Muscle of leg (tissue), 16 donors: ENCODE data around the gene GTF2H2C. TPM values are rescaled to one million over a fixed set of nuclear protein-coding genes. Genes with fewer than 3 reads are reported as not detected.
"Not testable (repeated sequence)": the region's sequence is repeated elsewhere in the genome, so short reads cannot be mapped to it uniquely, and the experiment has no call there.

Experiments
- DNase-seq: peaks from one replicate; pipeline ENCODE4 v3.0.0; 2013
- H3K27ac ChIP-seq: one replicate; pipeline ENCODE4 v1.5.1; 2013; ENCODE audit warnings: mild to moderate bottlenecking, low read length, control low read depth
- H3K27me3 ChIP-seq: one replicate; pipeline ENCODE4 v1.6.1; 2013; ENCODE audit warnings: low read length; ENCODE audit not compliant: control insufficient read depth, insufficient read depth
- H3K36me3 ChIP-seq: one replicate; pipeline ENCODE4 v1.6.1; 2013; ENCODE audit warnings: low read length; ENCODE audit not compliant: control insufficient read depth, insufficient read depth
- H3K4me1 ChIP-seq: one replicate; pipeline ENCODE4 v1.6.1; 2013; ENCODE audit warnings: low read length; ENCODE audit not compliant: control insufficient read depth, insufficient read depth
- H3K4me3 ChIP-seq: one replicate; pipeline ENCODE4 v1.5.1; 2013; ENCODE audit warnings: low read length, control low read depth
- H3K9me3 ChIP-seq: replicated peaks from 2 replicates; pipeline ENCODE4 v1.6.1; 2013; ENCODE audit warnings: low read depth, low read length; ENCODE audit not compliant: control insufficient read depth
- WGBS: methylation state at CpG from one replicate; pipeline ENCODE4 v1.1.5; 2013; ENCODE audit warnings: missing lambda C conversion rate; ENCODE audit not compliant: insufficient coverage; 5-methylcytosine and 5-hydroxymethylcytosine counted together
- long read RNA-seq, 11 donors: transcript quantifications; one replicate each; lab custom pipeline, GENCODE V29; 2026
- polyA plus RNA-seq, 8 donors: library from polyadenylated mRNA; unstranded; fragments of 120-200 nt; gene quantifications; one replicate each; pipeline versions ENCODE4 v1.2.1 to v1.2.3, GENCODE V29; 2013; ENCODE audit warnings: inconsistent platforms in 1 of 8, low replicate concordance in 1 of 8; ENCODE audit not compliant: insufficient read length in 8 of 8, insufficient read depth in 1 of 8
- total RNA-seq: library from RNA; stranded (reverse); fragments of 120-200 nt; gene quantifications from one replicate; pipeline ENCODE4 v1.2.4, GENCODE V29; 2013

GTF2H2C gene
- 42.0 TPM for total RNA-seq
- 10 to 100 TPM; 20.8 to 38.4 (median 27.1) TPM for polyA plus RNA-seq
- long read RNA-seq, donor 1 = 0 reads
- long read RNA-seq, donor 2 = 0 reads
- long read RNA-seq, donor 3, partial matches to known transcripts = 0 of 2 reads
- long read RNA-seq, donor 3, other reads (novel, unspliced or antisense) = 0 of 2 reads
- long read RNA-seq, donor 4, partial matches to known transcripts = 0 of 1 reads
- long read RNA-seq, donor 4, other reads (novel, unspliced or antisense) = 0 of 1 reads
- long read RNA-seq, donor 5, partial matches to known transcripts = 0 of 3 reads
- long read RNA-seq, donor 5, other reads (novel, unspliced or antisense) = 0 of 3 reads
- long read RNA-seq, donor 6, partial matches to known transcripts = 0 of 1 reads
- long read RNA-seq, donor 6, other reads (novel, unspliced or antisense) = 0 of 1 reads
- long read RNA-seq, donor 7, partial matches to known transcripts = 0 of 1 reads
- long read RNA-seq, donor 7, other reads (novel, unspliced or antisense) = 0 of 1 reads
- long read RNA-seq, donor 8, partial matches to known transcripts = 0 of 1 reads
- long read RNA-seq, donor 8, other reads (novel, unspliced or antisense) = 0 of 1 reads
- long read RNA-seq, donor 9 = 0 reads
- long read RNA-seq, donor 10, partial matches to known transcripts = 0 of 2 reads
- long read RNA-seq, donor 10, other reads (novel, unspliced or antisense) = 0 of 2 reads
- long read RNA-seq, donor 11, partial matches to known transcripts = 0 of 5 reads
- long read RNA-seq, donor 11, other reads (novel, unspliced or antisense) = 0 of 5 reads

DNA sequence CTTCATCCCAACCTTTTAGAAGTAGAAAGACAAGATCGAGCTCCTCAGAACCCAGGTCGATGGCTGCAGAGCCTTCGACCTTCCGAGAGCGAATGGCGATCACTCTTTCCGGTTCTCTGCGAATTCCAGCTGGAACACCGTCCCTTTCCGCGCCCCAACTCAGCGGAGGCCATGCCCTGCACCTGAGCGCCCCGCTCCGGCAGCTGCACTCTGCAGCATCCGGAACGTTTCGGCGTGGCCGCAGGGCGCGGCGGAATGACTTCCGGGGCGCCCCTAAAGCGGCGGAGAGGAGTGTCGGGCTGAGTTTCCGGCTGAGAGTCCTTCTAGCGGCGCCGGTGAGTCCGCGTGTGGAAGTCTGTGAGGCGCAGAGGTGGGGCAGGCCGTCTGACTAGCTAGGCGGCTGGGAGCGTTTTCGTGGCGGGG is at the start of gene GTF2H2C:
GTF2H2C (plus strand) TSS at position 284 of the 423 bp plus-strand sequence. CDS start 4,942 bp downstream, outside the sequence.
- 0% methylated on average over 7 of the region's 40 CpGs for WGBS
- not testable (repeated sequence) for H3K9me3 ChIP-seq, H3K4me1 ChIP-seq, H3K36me3 ChIP-seq, H3K27me3 ChIP-seq, H3K27ac ChIP-seq
- peak; percentile 71 for DNase-seq
- H3K4me3 ChIP-seq = peak within 1 kb of the TSS; percentile 47

DNA sequence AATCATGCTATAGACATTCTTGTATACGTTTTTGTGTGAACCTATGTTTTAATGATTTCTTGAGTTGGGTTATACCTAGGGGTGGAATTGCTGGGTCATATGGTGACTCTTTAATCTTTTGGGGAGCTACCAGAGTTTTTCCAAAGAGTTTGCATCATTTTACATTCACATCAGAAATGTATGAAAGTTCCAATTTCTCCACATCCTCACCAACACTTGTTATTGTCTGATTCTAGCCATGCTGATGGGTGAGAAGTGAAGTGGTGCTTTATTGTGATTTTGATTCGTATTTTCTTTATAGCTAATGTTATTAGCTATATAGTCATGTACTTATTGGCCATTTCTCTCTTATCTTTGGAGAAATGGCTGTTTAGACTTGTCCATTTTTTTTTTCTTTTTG is 49.3 kb upstream of the GTF2H2C start:
- WGBS = no CpG with 5 or more reads among the region's 2 CpGs
- Histone ChIP-seq H3K4me3 (no peak overlapping the region), H3K9me3 (no peaks in the 10 kb centered on the region), H3K27ac (no peak overlapping the region), H3K36me3 (no peaks in the 10 kb centered on the region), H3K4me1 (no peaks in the 10 kb centered on the region), H3K27me3 (no peaks in the 10 kb centered on the region)
- DNase-seq = no peak

DNA sequence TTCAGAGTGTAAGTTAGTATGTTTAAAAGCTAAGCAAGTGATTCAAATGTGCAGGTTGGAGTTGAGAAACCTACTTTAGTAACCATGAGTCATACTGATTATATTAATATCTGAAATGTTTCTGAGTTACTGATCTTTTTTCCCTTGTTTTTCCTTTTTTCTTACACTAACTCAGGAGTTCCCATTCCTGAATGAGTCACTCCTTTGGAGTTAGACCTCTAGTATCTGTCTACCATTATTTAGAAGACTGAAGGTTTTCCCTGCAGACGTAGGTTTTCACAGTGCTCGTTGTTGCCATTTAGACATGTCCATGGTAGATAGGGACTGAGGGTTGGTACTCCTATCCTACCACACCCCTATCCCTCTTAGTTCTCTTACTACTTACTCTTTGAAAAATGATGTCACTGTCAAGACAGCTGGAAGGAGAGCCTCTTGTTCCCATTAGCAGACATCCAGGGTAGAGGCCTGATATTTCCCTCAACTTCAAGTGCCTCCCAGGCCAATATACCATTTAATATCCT is 47.2 kb upstream of the GTF2H2C start:
- WGBS = no CpG with 5 or more reads among the region's 2 CpGs
- H3K27ac ChIP-seq = no peak overlapping the region
- no peaks in the 10 kb centered on the region for H3K36me3 ChIP-seq
- H3K9me3 ChIP-seq = no peaks in the 10 kb centered on the region
- no peaks in the 10 kb centered on the region for H3K27me3 ChIP-seq
- no peak overlapping the region for H3K4me3 ChIP-seq
- H3K4me1 ChIP-seq = no peaks in the 10 kb centered on the region
- DNase-seq = no peak

DNA sequence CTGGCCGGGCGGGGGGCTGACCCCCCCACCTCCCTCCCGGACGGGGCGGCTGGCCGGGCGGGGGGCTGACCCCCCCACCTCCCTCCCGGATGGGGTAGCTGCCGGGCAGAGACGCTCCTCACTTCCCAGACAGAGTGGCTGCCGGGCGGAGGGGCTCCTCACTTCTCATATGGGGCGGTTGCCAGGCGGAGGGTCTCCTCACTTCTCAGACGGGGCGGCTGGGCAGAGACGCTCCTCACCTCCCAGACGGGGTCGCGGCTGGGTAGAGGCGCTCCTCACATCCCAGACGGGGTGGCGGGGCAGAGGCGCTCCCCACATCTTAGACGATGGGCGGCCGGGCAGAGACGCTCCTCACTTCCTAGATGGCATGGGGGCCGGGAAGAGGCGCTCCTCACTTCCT is 44.4 kb upstream of the GTF2H2C start:
- H3K4me3 ChIP-seq, H3K9me3 ChIP-seq, H3K36me3 ChIP-seq, H3K27me3 ChIP-seq, H3K4me1 ChIP-seq, DNase-seq, H3K27ac ChIP-seq: not testable (repeated sequence)
- WGBS = 96% methylated on average over 4 of the region's 30 CpGs

DNA sequence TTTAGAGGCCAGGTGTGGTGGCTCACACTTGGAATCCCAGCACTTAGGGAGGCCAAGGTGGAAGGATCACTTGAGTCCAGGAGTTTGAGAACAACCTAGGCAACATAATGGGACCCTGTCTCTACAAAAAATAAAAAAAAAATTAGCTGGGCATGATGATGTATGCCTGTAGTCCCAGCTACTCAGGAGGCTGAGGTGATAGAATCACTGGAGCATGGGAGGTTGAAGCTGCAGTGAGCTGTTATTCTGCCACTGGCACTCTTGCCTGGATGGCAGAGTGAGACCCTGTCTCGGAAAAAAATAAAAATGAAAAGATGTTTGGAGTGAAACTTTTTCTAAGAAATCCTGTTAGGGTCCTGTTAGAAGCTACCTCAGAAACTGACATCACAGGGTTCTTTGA is 43.2 kb upstream of the GTF2H2C start:
- H3K4me3 ChIP-seq = no peak overlapping the region
- DNase-seq = no peak
- H3K27me3 ChIP-seq = no peaks in the 10 kb centered on the region
- no peak overlapping the region for H3K27ac ChIP-seq
- no peaks in the 10 kb centered on the region for H3K9me3 ChIP-seq
- no peaks in the 10 kb centered on the region for H3K4me1 ChIP-seq
- WGBS = 60% methylated on average over 1 of the region's 1 CpG
- H3K36me3 ChIP-seq = no peaks in the 10 kb centered on the region

DNA sequence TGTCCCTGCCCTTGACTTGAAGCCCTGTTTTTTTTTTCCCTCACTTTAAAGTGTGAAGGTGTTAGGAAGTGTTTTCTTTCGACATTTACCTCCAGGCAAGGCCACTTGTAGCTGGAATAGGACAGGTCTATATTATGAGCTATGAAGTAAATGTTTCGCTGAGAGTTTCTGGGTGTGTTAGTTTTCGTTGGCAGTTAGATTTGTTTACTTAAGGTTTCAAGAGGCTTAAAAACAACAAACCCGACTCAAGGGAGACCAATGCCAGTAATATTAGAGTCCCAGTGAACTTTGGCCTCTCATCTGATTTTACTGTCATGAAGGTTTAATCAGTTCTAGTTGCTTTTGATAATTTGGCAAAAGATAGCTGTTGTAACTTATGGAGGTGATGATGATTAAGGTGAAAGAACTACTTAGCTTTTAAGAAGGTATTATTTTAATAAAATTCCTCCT is 42.2 kb upstream of the GTF2H2C start:
- WGBS = 67% methylated on average over 2 of the region's 4 CpGs
- no peaks in the 10 kb centered on the region for H3K36me3 ChIP-seq
- no peak for DNase-seq
- H3K4me1 ChIP-seq = no peaks in the 10 kb centered on the region
- no peak overlapping the region for H3K4me3 ChIP-seq
- H3K27me3 ChIP-seq = no peaks in the 10 kb centered on the region
- H3K27ac ChIP-seq = no peak overlapping the region
- no peaks in the 10 kb centered on the region for H3K9me3 ChIP-seq

DNA sequence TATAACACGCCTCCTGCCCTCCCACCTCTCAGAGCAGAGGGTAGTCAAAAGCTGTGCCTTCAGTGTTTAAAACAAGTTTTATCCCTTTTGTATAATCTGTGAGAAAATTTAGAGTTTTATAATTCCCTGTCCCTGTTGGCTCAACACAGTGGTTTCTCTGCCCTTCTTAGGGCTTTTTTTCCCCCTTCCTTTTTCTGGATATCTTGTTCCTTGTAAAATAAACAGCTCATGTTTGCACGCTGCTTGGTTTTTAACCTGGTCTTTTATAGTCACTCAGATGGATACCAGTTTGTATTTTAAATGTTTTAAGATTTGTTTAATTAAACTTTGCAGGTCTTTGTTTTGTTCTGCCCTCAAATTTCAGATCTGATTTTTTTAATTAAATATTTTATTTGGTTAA is 40.7 kb upstream of the GTF2H2C start:
- Histone ChIP-seq H3K27ac (no peak overlapping the region), H3K36me3 (no peaks in the 10 kb centered on the region), H3K4me3 (no peak overlapping the region), H3K9me3 (no peaks in the 10 kb centered on the region), H3K27me3 (no peaks in the 10 kb centered on the region), H3K4me1 (no peaks in the 10 kb centered on the region)
- no peak for DNase-seq
- no CpG with 5 or more reads among the region's 2 CpGs for WGBS

DNA sequence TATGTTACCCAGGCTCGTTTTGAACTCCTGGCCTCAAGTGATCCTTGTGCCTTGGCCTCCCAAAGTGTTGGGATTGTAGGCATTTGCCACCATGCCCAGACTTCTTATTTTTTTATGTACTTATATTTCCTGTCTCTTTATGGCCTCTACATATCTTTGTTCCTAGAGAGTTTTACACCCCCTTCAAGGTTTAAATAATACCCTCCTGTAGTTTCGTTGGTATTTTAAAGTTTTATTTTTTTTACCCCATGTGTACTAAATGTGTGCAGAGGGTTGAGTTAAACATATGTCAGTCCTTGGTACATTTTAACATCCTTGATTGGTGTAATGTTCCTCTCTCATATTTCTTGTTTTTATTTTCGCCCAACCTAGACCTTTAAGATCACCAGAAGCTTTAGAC is 38.0 kb upstream of the GTF2H2C start:
- H3K27ac ChIP-seq = no peak overlapping the region

DNA sequence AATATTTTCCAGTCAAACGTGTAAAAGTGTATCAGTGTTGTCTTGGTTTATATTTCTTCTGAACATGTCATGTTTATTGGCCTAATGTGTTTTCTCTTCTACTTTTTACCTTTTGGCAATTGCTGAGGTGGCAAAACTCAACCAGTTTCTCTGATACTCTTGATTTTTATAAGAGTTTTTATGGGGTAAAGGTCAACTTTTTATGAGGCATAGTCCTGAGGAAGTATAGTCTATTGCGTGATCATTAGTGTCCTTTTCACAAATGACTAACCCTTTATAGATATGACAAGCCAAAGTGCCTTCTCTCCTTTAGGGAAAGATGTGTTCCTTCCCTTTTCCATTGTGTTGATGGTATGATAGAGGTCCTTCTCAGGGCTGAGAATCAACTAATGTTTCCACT is 34.5 kb upstream of the GTF2H2C start:
- no CpG with 5 or more reads among the region's 2 CpGs for WGBS
- Histone ChIP-seq H3K27ac (no peak overlapping the region), H3K9me3 (no peaks in the 10 kb centered on the region), H3K4me3 (no peak overlapping the region), H3K36me3 (no peaks in the 10 kb centered on the region), H3K27me3 (no peaks in the 10 kb centered on the region), H3K4me1 (no peaks in the 10 kb centered on the region)
- DNase-seq = no peak

More for the DNA sequence above, 38.0 kb upstream of the GTF2H2C start:
- Histone ChIP-seq H3K4me1 (no peaks in the 10 kb centered on the region), H3K9me3 (no peaks in the 10 kb centered on the region), H3K4me3 (no peak overlapping the region), H3K27me3 (no peaks in the 10 kb centered on the region), H3K36me3 (no peaks in the 10 kb centered on the region)
- no CpG with 5 or more reads among the region's 3 CpGs for WGBS
- no peak for DNase-seq

DNA sequence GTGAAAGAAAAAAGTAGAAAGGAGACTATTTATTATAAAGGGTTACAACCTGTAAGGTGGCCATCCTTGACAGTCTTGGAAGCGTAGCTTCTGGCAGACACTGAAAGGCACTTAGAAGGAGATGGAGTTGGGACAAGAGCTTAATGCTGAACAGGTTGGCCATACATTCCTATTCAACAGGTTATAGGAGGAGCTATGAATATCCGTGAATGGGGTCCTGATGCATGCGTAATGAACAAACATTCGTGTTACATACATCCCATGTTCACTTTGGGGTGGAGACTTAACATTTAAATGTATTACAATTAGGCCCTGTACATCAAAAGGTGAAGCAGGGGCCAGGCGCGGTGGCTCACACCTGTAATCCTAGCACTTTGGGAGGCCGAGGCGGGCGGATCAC is 33.3 kb upstream of the GTF2H2C start:
- Histone ChIP-seq H3K9me3 (no peaks in the 10 kb centered on the region), H3K4me1 (no peaks in the 10 kb centered on the region), H3K27ac (no peak overlapping the region), H3K4me3 (no peak overlapping the region), H3K27me3 (no peaks in the 10 kb centered on the region), H3K36me3 (no peaks in the 10 kb centered on the region)
- WGBS = 88% methylated on average over 1 of the region's 9 CpGs
- no peak for DNase-seq
